Measurements from ENCODE around the gene WDR31.
A peak's percentile ranks its signal among the peaks of the same experiment; 100 is the strongest.

Gene WDR31

GRCh38 chr9:113293285-113293878, 46.7 kb downstream of the WDR31 start:
- DNase-seq: peak; percentile 73

GRCh38 chr9:113290052-113290607, 49.9 kb downstream of the WDR31 start:
- DNase-seq: no peak

- no peak for DNase-seq
These were observed 51.0 kb downstream of the WDR31 start for GRCh38 chr9:113289091-113289490.

- DNase-seq: no peak
These were observed 58.7 kb downstream of the WDR31 start for GRCh38 chr9:113281356-113281755.

- no peak for DNase-seq
These were observed 61.2 kb downstream of the WDR31 start for GRCh38 chr9:113278840-113279239.

GRCh38 chr9:113275157-113276131, 64.6 kb downstream of the WDR31 start, which contains the start of the genes CDC26 and PRPF4:
Gene CDC26, minus strand, starts transcription at chr9:113275572. Its CDS starts 3,065 bp downstream, at chr9:113272507.
Gene PRPF4, plus strand, starts transcription at chr9:113275658. Its CDS starts 86 bp downstream, at chr9:113275744.
- DNase-seq: peak; percentile 99

DNA sequence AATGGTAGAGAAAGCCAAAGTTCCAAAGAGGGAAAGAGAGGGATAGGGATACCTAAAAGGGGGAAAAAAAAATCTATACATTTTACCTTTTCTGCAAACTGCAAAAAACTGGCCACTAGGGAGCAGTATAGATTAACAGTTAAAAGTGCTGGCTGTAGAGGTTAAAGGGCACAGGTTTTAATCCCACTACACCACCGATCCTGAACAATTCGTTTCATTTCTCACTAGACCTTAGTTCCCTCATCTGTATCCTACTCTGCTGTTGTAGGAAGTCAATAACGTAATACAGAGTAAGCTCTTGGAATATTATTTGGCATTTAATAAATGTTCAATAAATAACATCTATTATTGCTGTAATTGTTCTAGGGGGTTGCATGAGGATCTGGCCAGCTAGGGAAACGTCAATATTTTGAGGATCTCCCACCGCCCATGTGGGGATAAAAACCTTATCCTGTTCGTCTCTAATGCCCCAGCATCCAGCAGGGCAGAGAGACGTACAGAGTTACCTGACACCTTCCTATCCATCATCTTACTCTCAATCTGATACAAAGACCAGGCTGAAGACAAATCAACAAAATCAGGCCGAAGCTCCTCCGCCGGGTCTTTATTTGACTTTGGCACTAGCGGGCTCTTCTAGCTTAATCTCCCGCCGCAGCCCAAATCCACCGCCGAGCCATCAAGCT, 65.5 kb downstream of the WDR31 start:
- peak; percentile 63 for DNase-seq

GRCh38 chr9:113269871-113270270, 70.2 kb downstream of the WDR31 start:
- DNase-seq: no peak

- DNase-seq: no peak
These were observed 70.7 kb downstream of the WDR31 start for GRCh38 chr9:113269355-113269754.

GRCh38 chr9:113267911-113268566, 72.0 kb downstream of the WDR31 start:
- DNase-seq: no peak

- DNase-seq: no peak
These were observed 73.9 kb downstream of the WDR31 start for GRCh38 chr9:113266174-113266573.

All from fibroblast of skin of right quadriceps (primary cell).